ENCODE measurements around the gene TBC1D22A. TPM values are rescaled to one million over a fixed set of nuclear protein-coding genes. Genes with fewer than 3 reads are reported as not detected.

Gene TBC1D22A
- total RNA-seq, 1 experiment from 2014 or later: 27.6 TPM

DNA sequence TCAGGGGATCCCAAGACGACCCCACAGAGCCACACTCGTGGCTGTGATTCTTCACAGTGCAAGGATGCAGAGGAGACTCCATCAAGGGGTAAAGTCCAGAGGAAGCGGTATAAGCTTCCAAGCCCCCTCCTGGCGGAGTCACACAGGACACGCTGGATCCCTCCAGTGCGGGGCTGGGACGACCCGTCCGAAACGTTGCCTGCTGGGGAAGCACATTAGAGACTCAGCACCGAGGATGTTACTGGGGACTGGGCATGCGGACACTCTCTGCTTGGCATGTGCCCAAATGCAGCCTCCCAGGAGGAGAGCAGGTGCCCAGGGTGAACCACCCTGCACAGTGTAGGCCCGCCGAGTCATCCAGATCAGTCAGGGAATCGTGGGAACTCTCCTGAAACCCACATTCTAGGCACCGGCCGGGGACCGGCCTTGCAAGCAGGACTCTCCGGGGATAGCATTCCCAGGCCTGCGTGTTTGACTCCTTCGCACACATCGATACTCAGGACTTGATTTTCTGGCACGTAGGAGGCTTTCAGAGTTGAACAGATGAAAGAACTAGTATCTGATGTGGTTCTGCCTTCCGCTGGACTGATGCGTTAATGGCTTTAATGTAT is 229.8 kb downstream of the TBC1D22A start:
- intact Hi-C loops (cut with micrococcal nuclease; ENCODE audit: unreplicated experiment): no loop called here
- H3K27ac Mint-ChIP-seq (ENCODE audit: unreplicated experiment): no peak overlapping the region
- BruUV-seq (replicated peaks): no TSS peak

DNA sequence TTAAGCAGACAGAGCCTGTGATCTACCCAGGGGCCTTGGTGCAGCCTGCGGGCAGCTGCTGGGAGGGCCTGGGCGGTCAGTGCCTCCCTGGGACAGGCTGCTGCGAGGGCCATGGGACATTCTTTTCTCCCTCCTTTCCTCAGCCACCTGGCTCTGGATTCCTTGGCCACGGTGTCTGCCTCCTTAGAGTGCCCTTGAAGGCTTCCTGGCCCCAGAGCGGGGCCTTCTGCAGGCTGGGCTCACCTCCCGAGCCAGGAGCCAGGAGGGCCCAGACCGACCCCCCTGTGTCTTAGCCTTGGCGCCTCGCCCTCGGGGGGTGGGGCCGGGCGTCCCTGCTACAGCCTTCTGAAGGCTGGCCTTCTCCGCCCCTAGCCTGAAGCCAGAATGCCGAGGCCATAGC is 231.2 kb downstream of the TBC1D22A start:
- no peak overlapping the region for H3K27ac Mint-ChIP-seq (ENCODE audit: unreplicated experiment)
- H3K4me1 Mint-ChIP-seq (ENCODE audit: low read depth, unreplicated experiment): no peaks in the 10 kb centered on the region
- H3K4me3 Mint-ChIP-seq (ENCODE audit: low read depth, unreplicated experiment): no peak overlapping the region
- no peaks in the 10 kb centered on the region for H3K9me3 Mint-ChIP-seq (ENCODE audit: low read depth, unreplicated experiment)
- H3K36me3 Mint-ChIP-seq (ENCODE audit: insufficient read depth, unreplicated experiment): no peaks in the 10 kb centered on the region
- TF ChIP-seq, protein P1, sequence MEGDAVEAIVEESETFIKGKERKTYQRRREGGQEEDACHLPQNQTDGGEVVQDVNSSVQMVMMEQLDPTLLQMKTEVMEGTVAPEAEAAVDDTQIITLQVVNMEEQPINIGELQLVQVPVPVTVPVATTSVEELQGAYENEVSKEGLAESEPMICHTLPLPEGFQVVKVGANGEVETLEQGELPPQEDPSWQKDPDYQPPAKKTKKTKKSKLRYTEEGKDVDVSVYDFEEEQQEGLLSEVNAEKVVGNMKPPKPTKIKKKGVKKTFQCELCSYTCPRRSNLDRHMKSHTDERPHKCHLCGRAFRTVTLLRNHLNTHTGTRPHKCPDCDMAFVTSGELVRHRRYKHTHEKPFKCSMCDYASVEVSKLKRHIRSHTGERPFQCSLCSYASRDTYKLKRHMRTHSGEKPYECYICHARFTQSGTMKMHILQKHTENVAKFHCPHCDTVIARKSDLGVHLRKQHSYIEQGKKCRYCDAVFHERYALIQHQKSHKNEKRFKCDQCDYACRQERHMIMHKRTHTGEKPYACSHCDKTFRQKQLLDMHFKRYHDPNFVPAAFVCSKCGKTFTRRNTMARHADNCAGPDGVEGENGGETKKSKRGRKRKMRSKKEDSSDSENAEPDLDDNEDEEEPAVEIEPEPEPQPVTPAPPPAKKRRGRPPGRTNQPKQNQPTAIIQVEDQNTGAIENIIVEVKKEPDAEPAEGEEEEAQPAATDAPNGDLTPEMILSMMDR (IDR thresholded peaks at IDR 0.05; ENCODE audit: unreplicated experiment): no peak
- no peaks in the 10 kb centered on the region for H3K27me3 Mint-ChIP-seq (ENCODE audit: unreplicated experiment)
- DNase-seq: no peak
- intact Hi-C loops (cut with micrococcal nuclease; ENCODE audit: unreplicated experiment): no loop called here
- BruUV-seq (replicated peaks): no TSS peak
- CTCF ChIA-PET: no interaction called here

More for the DNA sequence above, 229.8 kb downstream of the TBC1D22A start:
- CTCF ChIA-PET: no interaction called here
- Mint-ChIP-seq H3K4me1 (ENCODE audit: low read depth, unreplicated experiment) (no peaks in the 10 kb centered on the region), H3K4me3 (ENCODE audit: low read depth, unreplicated experiment) (no peak overlapping the region), H3K36me3 (ENCODE audit: insufficient read depth, unreplicated experiment) (no peaks in the 10 kb centered on the region), H3K9me3 (ENCODE audit: low read depth, unreplicated experiment) (no peaks in the 10 kb centered on the region), H3K27me3 (ENCODE audit: unreplicated experiment) (no peaks in the 10 kb centered on the region)
- TF ChIP-seq, protein P1 (IDR thresholded peaks at IDR 0.05; ENCODE audit: unreplicated experiment): no peak
- DNase-seq: no peak

DNA sequence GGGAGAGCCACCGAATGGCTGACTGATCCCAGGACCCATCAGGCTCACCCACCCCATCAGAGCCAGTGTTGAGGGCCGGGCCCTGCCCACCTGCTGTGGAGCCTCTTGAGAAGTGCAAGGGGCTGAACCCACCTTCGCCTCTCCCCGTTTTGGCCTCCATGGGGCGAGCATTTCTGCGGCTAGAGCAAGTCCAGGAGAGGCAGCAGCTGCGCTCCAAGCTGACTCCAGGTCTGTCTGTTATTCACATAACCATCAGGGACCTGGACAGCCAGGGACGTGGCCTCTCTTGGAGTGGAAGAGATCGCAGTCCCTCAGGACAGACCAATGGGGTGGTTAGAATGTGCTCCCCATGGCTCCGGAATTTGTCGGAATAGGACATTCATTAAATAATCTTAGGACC is 231.8 kb downstream of the TBC1D22A start:
- no TSS peak for BruUV-seq (replicated peaks)
- TF ChIP-seq, protein P1 (IDR thresholded peaks at IDR 0.05; ENCODE audit: unreplicated experiment): no peak
- DNase-seq: no peak
- Mint-ChIP-seq H3K9me3 (ENCODE audit: low read depth, unreplicated experiment) (no peaks in the 10 kb centered on the region), H3K27me3 (ENCODE audit: unreplicated experiment) (no peaks in the 10 kb centered on the region), H3K4me1 (ENCODE audit: low read depth, unreplicated experiment) (no peaks in the 10 kb centered on the region), H3K4me3 (ENCODE audit: low read depth, unreplicated experiment) (no peak overlapping the region), H3K27ac (ENCODE audit: unreplicated experiment) (no peak overlapping the region), H3K36me3 (ENCODE audit: insufficient read depth, unreplicated experiment) (no peaks in the 10 kb centered on the region)
- intact Hi-C loops (cut with micrococcal nuclease; ENCODE audit: unreplicated experiment): no loop called here
- CTCF ChIA-PET: no interaction called here

DNA sequence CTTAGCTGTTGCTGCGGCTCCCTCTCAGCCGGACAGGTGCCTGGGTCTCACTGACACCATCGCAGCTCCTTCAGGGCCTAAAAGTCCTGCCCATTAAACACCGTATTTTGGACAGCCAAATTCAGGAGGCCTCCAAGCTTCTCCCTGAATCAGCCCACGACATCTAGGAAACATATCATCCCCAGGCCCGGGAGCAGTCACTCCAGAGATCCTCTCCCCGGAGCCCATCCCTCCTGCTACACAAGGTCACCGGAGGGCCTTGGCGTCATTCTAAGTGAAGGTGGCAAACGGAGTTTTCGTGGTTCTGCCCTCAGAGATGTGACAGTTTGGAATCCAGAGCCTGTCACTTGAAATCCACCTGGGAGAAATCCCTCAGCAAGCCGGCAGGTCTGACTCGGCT is 232.5 kb downstream of the TBC1D22A start:
- no TSS peak for BruUV-seq (replicated peaks)
- Mint-ChIP-seq H3K27ac (ENCODE audit: unreplicated experiment) (no peak overlapping the region), H3K4me3 (ENCODE audit: low read depth, unreplicated experiment) (no peak overlapping the region), H3K9me3 (ENCODE audit: low read depth, unreplicated experiment) (no peaks in the 10 kb centered on the region), H3K4me1 (ENCODE audit: low read depth, unreplicated experiment) (no peaks in the 10 kb centered on the region), H3K36me3 (ENCODE audit: insufficient read depth, unreplicated experiment) (no peaks in the 10 kb centered on the region), H3K27me3 (ENCODE audit: unreplicated experiment) (no peaks in the 10 kb centered on the region)
- CTCF ChIA-PET: no interaction called here
- TF ChIP-seq, protein P1 (IDR thresholded peaks at IDR 0.05; ENCODE audit: unreplicated experiment): no peak
- intact Hi-C loops (cut with micrococcal nuclease; ENCODE audit: unreplicated experiment): no loop called here
- DNase-seq: no peak
